SKM-1 treated with dmso at 0.1 percent for 144 hours (cell line): Measurements from ENCODE around the gene EIF2A.
"Not testable (repeated sequence)": the region's sequence is repeated elsewhere in the genome, so short reads cannot be mapped to it uniquely, and the experiment has no call there.

Experiments
- DNase-seq: peaks from one replicate; lab custom pipeline; 2025; ENCODE audit not compliant: unreplicated experiment; lab: John Stamatoyannopoulos, UW

Gene EIF2A

DNA sequence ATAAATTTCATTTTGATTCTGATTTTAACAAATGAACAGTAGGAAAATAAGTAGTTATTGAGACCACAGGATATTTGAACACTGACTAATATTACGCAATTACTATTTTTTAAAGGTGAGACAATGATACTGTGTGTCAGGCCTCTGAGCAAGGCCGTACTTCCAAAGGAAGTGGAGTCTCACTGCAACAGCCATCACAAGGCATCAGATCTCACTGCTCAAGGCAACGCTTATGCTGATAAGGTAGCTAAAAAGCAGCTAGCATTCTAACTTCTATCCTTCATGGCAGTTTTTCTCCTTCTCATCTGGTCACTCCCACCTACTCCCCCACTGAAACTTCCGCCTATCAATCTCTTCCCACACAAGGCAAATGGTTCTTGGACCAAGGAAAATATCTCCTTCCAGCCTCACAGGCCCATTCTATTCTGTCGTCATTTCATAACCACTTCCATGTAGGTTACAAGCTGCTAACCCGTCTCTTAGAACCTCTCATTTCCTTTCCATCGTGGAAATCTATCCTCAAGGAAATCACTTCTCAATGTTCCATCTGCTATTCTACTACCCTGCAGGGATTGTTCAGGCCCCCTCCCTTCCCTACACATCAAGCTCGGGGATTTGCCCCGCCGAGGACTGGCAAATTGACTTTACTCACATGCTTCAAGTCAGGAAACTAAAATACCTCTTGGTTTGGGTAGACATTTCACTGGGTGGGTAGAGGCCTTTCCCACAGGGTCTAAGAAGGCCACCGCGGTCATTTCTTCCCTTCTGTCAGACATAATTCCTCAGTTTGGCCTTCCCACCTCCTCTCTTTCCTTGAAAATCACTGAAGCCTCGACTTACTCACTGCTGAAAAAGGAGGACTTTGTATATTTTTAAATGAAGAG, 54.3 kb downstream of the EIF2A start:
- DNase-seq, result not testable (repeated sequence)

DNA sequence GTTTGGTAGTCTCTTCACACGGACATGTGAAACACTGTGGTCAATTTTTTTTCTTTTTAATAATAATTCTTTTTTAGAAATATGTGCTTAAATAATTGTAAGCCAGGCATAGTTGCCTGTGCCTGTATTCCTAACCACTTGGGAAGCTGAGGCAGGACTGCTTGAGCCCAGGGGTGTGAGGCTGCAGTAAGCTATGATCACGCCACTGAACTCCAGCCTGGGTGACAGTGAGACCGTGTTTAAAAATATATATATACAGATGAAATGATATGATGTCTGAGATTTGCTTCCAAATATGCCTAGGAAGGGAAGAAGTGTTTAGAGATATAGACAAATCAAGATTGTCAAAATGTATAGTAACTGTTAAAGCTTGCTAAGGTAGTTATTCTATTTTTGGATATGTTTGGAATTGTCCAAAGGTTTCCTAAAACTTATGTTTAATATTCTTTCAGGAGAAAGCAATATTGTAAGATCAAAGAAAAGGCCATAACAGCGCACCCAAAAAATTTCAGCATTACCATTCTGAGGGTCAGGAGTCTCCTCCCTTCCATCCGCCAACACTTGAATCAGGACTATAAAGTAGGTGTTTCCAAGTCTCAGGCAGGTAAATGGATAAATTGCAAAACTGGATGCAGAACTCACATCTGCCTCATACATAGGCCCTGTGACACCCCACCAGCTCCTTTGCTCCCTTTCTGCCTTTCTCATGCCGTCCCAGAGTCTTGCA, 56.0 kb downstream of the EIF2A start:
- DNase-seq, result no peak

DNA sequence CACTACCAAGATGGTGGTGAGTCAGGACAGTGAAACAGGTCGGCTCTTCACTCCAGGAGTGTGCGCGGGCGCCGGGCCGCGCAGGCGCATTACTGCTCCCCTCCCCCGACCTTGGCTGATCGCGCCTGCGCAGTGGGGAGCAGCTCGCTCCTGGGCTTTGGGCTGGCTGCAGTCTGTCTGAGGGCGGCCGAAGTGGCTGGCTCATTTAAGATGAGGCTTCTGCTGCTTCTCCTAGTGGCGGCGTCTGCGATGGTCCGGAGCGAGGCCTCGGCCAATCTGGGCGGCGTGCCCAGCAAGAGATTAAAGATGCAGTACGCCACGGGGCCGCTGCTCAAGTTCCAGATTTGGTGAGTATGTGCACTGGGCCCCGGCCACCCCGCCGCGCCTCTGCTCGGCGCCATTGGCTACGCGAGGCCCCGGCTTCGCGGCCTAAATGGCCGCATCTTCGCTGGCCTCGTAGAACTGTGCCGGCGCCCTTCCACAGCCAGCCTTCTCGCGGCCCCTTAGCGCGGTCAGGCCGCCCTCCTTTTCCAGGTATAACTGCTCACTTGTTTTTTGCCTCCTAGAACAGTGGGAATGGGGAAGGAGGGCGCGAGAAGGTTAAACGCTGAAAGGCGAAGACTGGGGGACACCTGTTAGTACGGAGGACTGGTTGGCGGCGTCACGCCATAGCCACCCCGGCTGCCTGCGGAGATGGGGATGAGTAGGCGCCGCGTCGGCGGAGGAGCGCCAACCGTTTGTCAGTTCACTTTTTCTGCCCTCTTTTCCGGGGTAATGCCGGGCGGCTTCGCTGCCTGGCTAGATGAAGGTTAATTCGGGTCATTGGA, 56.8 kb downstream of the EIF2A start, which contains the start of gene SELENOT:
TSS of gene SELENOT (plus strand) at position 169 of the 827 bp plus-strand sequence. CDS start at position 211, 42 bp downstream.
- DNase-seq, result peak; percentile 91

GRCh38 chr3:150603980-150604319, 57.4 kb downstream of the EIF2A start:
- no peak for DNase-seq

- peak; percentile 23 for DNase-seq
Measured at GRCh38 chr3:150605998-150606641, 59.5 kb downstream of the EIF2A start.

DNA sequence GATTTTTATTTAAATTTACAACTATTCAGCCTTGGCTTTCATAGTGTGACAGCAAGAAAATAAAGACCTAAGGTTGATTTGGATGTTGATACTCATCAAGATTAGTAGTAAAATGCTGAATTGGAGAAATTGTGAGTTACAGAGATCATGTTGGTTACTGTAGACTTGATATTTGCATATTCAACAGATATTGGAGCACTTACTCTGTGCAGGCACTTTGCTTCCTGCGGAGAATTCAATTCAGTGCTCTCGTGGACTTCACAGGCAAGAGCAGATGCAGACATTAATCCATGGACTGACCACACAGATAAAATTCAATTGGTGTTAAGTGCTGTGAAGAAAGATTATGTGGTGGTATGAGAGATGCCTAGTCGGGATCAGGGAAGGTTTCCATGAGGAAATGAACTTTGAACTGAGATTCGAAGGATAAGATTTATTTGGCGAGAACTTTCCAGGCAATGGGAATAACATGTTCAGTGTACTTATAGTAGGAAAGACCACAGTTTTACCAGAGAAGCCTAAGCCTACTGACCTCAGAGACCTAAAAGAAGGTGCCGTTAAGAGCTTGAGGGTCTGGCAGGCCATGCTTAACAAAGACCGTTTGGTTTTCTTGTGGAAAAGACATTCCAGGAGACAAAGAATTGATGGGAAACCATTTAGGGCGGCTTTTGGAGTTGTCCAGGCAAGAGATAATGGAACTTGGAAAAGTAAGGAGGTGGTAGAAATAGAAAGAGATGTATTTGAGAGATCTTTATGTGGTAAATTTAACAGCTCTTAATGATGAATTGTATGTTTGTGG, 60.9 kb downstream of the EIF2A start:
- DNase-seq, result no peak

GRCh38 chr3:150609988-150610387, 63.4 kb downstream of the EIF2A start:
- DNase-seq, result no peak

- DNase-seq, result no peak
Measured at GRCh38 chr3:150610785-150611184, 64.2 kb downstream of the EIF2A start.

DNA sequence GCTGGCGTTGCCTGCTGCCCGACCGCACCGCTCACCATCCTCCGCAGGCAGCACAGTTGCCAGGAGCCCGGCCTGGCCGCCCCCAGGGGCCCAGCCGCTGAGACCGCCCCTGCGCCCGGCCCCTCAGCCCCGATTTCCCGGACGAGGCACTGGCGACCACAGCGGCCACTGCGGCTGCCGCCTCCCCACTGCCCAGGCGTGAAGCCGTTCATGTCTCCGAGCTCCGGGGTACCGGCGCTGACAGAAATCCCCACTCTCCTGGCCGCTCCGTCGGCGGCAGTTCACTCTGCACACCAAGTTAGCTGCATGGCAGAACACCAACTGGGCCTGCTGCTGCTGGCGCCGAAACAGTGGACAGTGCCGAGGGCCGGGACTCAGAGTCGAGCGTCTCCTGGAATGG, 65.1 kb downstream of the EIF2A start:
- DNase-seq, result no peak

GRCh38 chr3:150612494-150612893, 65.9 kb downstream of the EIF2A start:
- no peak for DNase-seq

DNA sequence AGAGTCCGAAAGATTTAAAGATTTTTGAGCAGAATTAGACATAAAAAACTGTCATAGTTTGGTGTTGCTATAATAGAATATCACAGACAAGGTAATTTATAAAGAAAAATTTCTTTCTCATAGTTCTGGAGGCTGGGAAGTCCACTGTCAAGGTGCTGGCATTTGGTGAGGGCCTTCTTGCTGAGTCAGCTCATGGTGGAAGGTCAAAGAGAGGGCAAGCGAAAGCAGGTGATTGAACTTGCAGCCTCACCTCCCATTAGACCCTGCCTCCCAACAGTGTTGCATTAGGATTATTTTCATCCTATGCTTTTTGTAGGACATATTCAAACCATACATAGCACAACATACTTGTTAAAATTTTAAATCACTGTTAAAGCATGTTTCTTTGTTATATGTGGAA, 66.4 kb downstream of the EIF2A start:
- DNase-seq, result no peak

DNA sequence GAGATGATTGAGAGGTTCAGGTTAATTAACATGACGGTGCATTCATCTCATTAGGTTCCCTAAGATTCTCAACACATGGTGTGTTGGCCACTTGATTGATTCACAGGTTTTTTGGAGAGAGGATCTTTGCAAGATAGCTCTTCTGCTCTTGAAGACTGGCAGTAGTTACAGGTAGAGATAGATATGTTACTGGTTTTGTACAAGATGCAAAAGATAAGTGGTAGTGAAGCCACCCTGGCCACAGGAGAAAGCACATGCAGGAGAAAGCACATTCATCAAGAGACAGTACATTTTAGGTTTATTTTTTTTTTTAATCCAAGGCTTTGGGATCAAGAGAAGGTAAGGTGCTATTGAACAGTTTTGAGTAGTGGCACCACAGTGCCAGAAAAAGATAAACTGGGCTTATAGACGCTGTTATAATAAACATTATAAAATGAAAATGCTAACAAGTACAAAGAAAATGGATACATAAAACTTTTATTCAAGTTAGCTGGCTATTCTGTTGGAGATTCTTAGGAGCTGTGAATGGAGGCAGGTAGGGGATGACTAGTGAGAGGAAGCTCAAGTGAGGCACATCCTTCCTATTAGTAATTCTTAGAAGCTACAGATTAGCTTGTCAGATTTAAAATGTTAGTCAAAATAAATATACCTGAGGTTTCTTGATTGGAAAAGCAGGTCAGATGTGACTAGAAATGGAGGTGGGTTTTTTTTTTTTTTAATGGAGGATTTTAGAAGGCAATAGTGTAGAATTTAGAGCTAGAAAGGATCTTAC, 67.3 kb downstream of the EIF2A start:
- no peak for DNase-seq

DNA sequence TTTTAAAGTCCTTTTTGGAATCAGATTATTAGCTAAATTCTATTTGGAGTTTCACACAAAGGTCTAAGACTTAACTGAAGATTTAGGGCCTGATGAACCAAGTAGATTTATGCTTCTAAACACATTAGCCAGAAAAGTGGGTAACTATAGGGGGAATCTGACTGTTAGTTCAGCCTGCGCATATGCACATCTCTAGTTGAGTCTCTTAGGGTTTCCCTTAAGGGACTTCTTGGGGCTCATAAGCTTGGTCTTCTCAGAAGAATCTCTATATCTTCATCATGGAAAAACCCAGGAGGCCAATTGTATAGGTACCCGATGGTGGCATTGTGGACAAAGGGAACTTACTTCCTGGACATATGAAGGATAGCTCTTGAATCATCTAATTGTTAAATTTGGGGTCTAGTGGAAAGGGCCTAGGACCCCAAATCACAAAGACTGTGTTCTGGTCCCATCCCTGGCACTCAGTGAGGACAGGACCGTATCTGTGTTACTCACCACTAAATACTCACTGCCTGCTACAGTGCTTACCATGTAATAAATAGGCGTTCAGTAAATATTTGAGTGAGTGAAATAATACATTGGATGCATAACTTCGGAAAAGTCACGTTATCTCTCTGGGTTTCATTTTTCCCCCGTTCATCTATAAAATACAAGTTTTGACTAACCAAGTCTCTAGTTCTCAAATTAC, 73.6 kb downstream of the EIF2A start:
- no peak for DNase-seq

DNA sequence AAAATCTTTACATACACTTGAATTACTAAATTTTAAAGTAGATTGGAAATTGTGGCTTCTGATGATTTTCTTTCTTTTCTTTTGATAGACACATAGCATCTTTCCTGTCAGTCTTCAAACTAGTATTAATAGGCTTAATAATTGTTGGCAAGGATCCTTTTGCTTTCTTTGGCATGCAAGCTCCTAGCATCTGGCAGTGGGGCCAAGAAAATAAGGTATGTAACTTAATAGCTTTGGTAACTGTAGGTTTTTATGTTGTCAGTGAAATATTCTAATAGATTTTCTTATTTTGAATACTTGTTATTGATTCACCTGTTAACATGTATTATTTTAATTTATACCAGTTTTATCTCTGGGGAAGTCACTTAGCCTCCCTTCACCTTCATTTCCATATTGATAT, 76.4 kb downstream of the EIF2A start:
- not testable (repeated sequence) for DNase-seq

DNA sequence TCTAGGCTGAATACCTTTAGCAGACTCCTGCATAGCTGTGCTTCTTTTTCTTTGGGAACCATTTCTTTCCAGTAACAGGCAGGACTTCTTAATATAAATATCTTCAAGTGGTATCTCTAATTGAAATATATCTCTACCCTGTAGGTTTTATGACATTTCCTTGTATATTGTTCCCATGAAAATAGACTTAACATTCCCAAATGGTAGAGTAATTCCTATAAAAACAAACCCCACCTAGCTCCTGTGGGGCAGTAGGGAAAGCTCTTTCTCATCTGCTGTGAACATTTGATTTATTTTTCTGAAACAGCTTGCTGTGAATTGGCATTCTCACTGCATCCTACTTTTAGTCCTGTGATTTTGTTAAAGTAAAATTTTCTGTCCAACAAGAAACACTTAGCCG, 77.4 kb downstream of the EIF2A start:
- DNase-seq, result no peak

GRCh38 chr3:150626148-150626930, 79.8 kb downstream of the EIF2A start:
- DNase-seq, result no peak

DNA sequence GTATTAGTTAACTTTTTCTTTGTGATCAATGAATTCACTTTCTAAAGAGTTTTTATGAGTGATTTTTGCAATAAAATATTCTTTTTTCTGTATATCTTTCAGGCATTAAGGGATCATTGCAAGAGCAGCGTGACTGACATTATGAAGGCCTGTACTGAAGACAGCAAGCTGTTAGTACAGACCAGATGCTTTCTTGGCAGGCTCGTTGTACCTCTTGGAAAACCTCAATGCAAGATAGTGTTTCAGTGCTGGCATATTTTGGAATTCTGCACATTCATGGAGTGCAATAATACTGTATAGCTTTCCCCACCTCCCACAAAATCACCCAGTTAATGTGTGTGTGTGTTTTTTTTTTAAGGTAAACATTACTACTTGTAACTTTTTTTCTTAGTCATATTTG, 81.0 kb downstream of the EIF2A start:
- DNase-seq, result no peak
